ENCODE results near the gene KIFC1.

DNA sequence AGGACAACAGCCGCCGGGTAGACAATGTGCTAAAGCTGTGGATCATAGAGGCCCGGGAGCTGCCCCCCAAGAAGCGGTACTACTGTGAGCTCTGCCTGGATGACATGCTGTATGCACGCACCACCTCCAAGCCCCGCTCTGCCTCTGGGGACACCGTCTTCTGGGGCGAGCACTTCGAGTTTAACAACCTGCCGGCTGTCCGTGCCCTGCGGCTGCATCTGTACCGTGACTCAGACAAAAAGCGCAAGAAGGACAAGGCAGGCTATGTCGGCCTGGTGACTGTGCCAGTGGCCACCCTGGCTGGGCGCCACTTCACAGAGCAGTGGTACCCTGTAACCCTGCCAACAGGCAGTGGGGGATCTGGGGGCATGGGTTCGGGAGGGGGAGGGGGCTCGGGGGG, 46.0 kb downstream of the KIFC1 start:
- TF ChIP-seq, protein P1, sequence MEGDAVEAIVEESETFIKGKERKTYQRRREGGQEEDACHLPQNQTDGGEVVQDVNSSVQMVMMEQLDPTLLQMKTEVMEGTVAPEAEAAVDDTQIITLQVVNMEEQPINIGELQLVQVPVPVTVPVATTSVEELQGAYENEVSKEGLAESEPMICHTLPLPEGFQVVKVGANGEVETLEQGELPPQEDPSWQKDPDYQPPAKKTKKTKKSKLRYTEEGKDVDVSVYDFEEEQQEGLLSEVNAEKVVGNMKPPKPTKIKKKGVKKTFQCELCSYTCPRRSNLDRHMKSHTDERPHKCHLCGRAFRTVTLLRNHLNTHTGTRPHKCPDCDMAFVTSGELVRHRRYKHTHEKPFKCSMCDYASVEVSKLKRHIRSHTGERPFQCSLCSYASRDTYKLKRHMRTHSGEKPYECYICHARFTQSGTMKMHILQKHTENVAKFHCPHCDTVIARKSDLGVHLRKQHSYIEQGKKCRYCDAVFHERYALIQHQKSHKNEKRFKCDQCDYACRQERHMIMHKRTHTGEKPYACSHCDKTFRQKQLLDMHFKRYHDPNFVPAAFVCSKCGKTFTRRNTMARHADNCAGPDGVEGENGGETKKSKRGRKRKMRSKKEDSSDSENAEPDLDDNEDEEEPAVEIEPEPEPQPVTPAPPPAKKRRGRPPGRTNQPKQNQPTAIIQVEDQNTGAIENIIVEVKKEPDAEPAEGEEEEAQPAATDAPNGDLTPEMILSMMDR (IDR thresholded peaks at IDR 0.05): no peak
- TF ChIP-seq POLR2A (IDR thresholded peaks at IDR 0.05) (no peak), EP300 (IDR thresholded peaks at IDR 0.05) (no peak)

Data from stomach (tissue), 4 donors.